Ovary (tissue), 3 donors: ENCODE measurements around the gene SSX2IP.

ENCODE experiments used
- EP300 ChIP-seq: sonication (generic); formaldehyde crosslinking; IDR thresholded peaks from one replicate; pipeline ENCODE4 v1.6.1; 2017; ENCODE audit warnings: antibody characterized with exemption
- POLR2A ChIP-seq: fragments of 450-650 bp; IDR thresholded peaks from one replicate; pipeline ENCODE4 v1.6.1; 2017; ENCODE audit warnings: antibody characterized with exemption, mild to moderate bottlenecking, moderate library complexity
- TF ChIP-seq, protein P1 (sequence below), 3 donors: fragments of 450-650 bp in 2 of 3; fragments of 200-600 bp in 1 of 3; IDR thresholded peaks; one replicate each; pipeline versions ENCODE4 v1.5.1 to v1.8.0; 2016 to 2022; ENCODE audit warnings: antibody characterized with exemption in 3 of 3, mild to moderate bottlenecking in 1 of 3
- donor health status: DM: no; HTN: no; CAD: no.

GRCh38 chr1:84620720-84621313, 69.4 kb downstream of the SSX2IP start:
- TF ChIP-seq, protein P1, sequence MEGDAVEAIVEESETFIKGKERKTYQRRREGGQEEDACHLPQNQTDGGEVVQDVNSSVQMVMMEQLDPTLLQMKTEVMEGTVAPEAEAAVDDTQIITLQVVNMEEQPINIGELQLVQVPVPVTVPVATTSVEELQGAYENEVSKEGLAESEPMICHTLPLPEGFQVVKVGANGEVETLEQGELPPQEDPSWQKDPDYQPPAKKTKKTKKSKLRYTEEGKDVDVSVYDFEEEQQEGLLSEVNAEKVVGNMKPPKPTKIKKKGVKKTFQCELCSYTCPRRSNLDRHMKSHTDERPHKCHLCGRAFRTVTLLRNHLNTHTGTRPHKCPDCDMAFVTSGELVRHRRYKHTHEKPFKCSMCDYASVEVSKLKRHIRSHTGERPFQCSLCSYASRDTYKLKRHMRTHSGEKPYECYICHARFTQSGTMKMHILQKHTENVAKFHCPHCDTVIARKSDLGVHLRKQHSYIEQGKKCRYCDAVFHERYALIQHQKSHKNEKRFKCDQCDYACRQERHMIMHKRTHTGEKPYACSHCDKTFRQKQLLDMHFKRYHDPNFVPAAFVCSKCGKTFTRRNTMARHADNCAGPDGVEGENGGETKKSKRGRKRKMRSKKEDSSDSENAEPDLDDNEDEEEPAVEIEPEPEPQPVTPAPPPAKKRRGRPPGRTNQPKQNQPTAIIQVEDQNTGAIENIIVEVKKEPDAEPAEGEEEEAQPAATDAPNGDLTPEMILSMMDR (IDR thresholded peaks at IDR 0.05) = peak; percentile 79 to 97 (median 85)
- TF ChIP-seq POLR2A (no peak), EP300 (no peak)
